IMR-90 (cell line): ENCODE measurements around the gene CACNA1I. TPM values are rescaled to one million over a fixed set of nuclear protein-coding genes. Genes with fewer than 3 reads are reported as not detected.
A peak's percentile ranks its signal among the peaks of the same experiment; 100 is the strongest.

ENCODE experiments used
- ATAC-seq: fragments of 200-7000 bp; cut with Tn5 transposase; 2 replicates; pipeline ENCODE4 v1.9.1; 2020; ENCODE audit warnings: low read depth, mild to moderate bottlenecking, moderate library complexity
- BruUV-seq: library from RNA; stranded (reverse); fragments of 400-500 nt; replicated peaks from 2 replicates; lab custom pipeline; 2021; lab: Mats Ljungman, UMichigan
- CTCF ChIA-PET: fragments of 300-600 bp; formaldehyde crosslinking; extraction: SDS; loops from one replicate; lab custom pipeline; 2021; ENCODE audit warnings: antibody characterized with exemption; lab: Yijun Ruan, JAX
- POLR2A ChIA-PET: fragments of 300-600 bp; sonication (Branson Sonifier 250); formaldehyde crosslinking; loops from one replicate; lab custom pipeline; 2022; ENCODE audit warnings: antibody characterized with exemption; ENCODE audit not compliant: unreplicated experiment; lab: Charles Lee
- DNase-seq: peaks from one replicate; pipeline ENCODE4 v3.0.0; 2013
- H2AFZ ChIP-seq: replicated peaks from 2 replicates; pipeline ENCODE3; 2013; ENCODE audit warnings: low read length, mild to moderate bottlenecking; ENCODE audit not compliant: poor library complexity
- H2AK5ac ChIP-seq: 2 replicates; pipeline ENCODE4 v1.6.1; 2013; ENCODE audit warnings: low read depth, low read length, inconsistent platforms
- H2AK9ac ChIP-seq: replicated peaks from 2 replicates; pipeline ENCODE3; 2013; ENCODE audit warnings: mild to moderate bottlenecking, low read depth, low read length, moderate library complexity; ENCODE audit not compliant: poor library complexity
- H2BK120ac ChIP-seq: 2 replicates; pipeline ENCODE4 v1.6.1; 2013; ENCODE audit warnings: low read depth, low read length, inconsistent platforms
- H2BK15ac ChIP-seq: 3 replicates; pipeline ENCODE4 v1.6.1; 2013; ENCODE audit warnings: low read depth, low read length, inconsistent platforms
- H2BK20ac ChIP-seq: 2 replicates; pipeline ENCODE4 v1.6.1; 2013; ENCODE audit warnings: low read depth, mild to moderate bottlenecking, inconsistent platforms, low read length, moderate library complexity
- H2BK5ac ChIP-seq: 2 replicates; pipeline ENCODE4 v1.6.1; 2013; ENCODE audit warnings: mild to moderate bottlenecking, low read depth, low read length, inconsistent platforms; ENCODE audit not compliant: poor library complexity, severe bottlenecking
- H3K14ac ChIP-seq: replicated peaks from 2 replicates; pipeline ENCODE4 v1.6.1; 2013; ENCODE audit warnings: low read depth, low read length, inconsistent platforms
- H3K18ac ChIP-seq: 2 replicates; pipeline ENCODE4 v1.6.1; 2013; ENCODE audit warnings: low read depth, low read length, control low read depth
- H3K23ac ChIP-seq: 2 replicates; pipeline ENCODE4 v1.6.1; 2013; ENCODE audit warnings: low read depth, low read length, inconsistent platforms
- H3K27ac ChIP-seq: 2 replicates; pipeline ENCODE4 v1.5.1; 2013; ENCODE audit warnings: mild to moderate bottlenecking, control low read depth, low read length; ENCODE audit not compliant: insufficient read depth
- H3K27me3 ChIP-seq: 2 replicates; pipeline ENCODE4 v1.6.1; 2013; ENCODE audit warnings: low read length; ENCODE audit not compliant: control insufficient read depth, insufficient read depth
- H3K36me3 ChIP-seq: 2 replicates; pipeline ENCODE4 v1.6.1; 2013; ENCODE audit warnings: low read length, mixed read lengths; ENCODE audit not compliant: control insufficient read depth, insufficient read depth
- H3K4ac ChIP-seq: 2 replicates; pipeline ENCODE4 v1.6.1; 2013; ENCODE audit warnings: low read depth, low read length, inconsistent platforms
- H3K4me1 ChIP-seq: 2 replicates; pipeline ENCODE4 v1.6.1; 2013; ENCODE audit warnings: low read length, mixed read lengths; ENCODE audit not compliant: control insufficient read depth, insufficient read depth
- H3K4me2 ChIP-seq: 2 replicates; pipeline ENCODE4 v1.6.1; 2013; ENCODE audit warnings: low read depth, mild to moderate bottlenecking, control low read depth, low read length, moderate library complexity
- H3K4me3 ChIP-seq: 2 replicates; pipeline ENCODE4 v1.5.1; 2013; ENCODE audit warnings: low read depth, mild to moderate bottlenecking, control low read depth, low read length, moderate library complexity; ENCODE audit not compliant: insufficient read depth
- H3K56ac ChIP-seq: 2 replicates; pipeline ENCODE4 v1.6.1; 2013; ENCODE audit warnings: low read length, inconsistent platforms; ENCODE audit not compliant: insufficient read depth; ENCODE audit errors: extremely low read depth
- H3K79me1 ChIP-seq, 2 experiments: 2 replicates each; pipeline ENCODE4 v1.6.1; 2013; ENCODE audit warnings: low read length in 2 of 2, inconsistent platforms in 1 of 2, low read depth in 1 of 2
- H3K9ac ChIP-seq: 2 replicates; pipeline ENCODE4 v1.6.1; 2013; ENCODE audit warnings: low read depth, low read length, control low read depth
- H3K9me1 ChIP-seq: 2 replicates; pipeline ENCODE4 v1.6.1; 2013; ENCODE audit warnings: low read length, inconsistent platforms; ENCODE audit not compliant: insufficient read depth
- H3K9me3 ChIP-seq: 2 replicates; pipeline ENCODE4 v1.6.1; 2013; ENCODE audit warnings: low read length; ENCODE audit not compliant: control insufficient read depth, insufficient read depth
- H4K20me1 ChIP-seq: 2 replicates; pipeline ENCODE4 v1.6.1; 2013; ENCODE audit warnings: low read length, inconsistent platforms; ENCODE audit not compliant: insufficient read depth
- H4K5ac ChIP-seq: 2 replicates; pipeline ENCODE4 v1.6.1; 2013; ENCODE audit warnings: mild to moderate bottlenecking, low read depth, low read length, control low read depth
- H4K8ac ChIP-seq, 2 experiments: 2 replicates each; pipeline ENCODE4 v1.6.1; 2013; ENCODE audit warnings: low read depth in 2 of 2, low read length in 2 of 2, control low read depth in 1 of 2, inconsistent platforms in 1 of 2
- H4K91ac ChIP-seq: 2 replicates; pipeline ENCODE4 v1.6.1; 2013; ENCODE audit warnings: low read depth, low read length, inconsistent platforms; ENCODE audit not compliant: insufficient read depth
- MAZ ChIP-seq: IDR thresholded peaks from 2 replicates; pipeline ENCODE4 v1.6.1; 2012; ENCODE audit warnings: low read depth, mild to moderate bottlenecking, low read length, improper control_type of control experiment, moderate library complexity, borderline replicate concordance
- NFE2L2 ChIP-seq: fragments of 150-350 bp; IDR thresholded peaks from 2 replicates; pipeline ENCODE4 v1.6.1; 2016; ENCODE audit warnings: low read depth, mild to moderate bottlenecking, low read length
- RAD21 ChIP-seq: IDR thresholded peaks from 2 replicates; pipeline ENCODE4 v1.6.1; 2012; ENCODE audit warnings: low read length, improper control_type of control experiment
- RCOR1 ChIP-seq: IDR thresholded peaks from 2 replicates; pipeline ENCODE4 v1.6.1; 2012; ENCODE audit warnings: mild to moderate bottlenecking, low read length, improper control_type of control experiment; ENCODE audit not compliant: insufficient replicate concordance
- RFX5 ChIP-seq: IDR thresholded peaks from 2 replicates; pipeline ENCODE4 v1.8.0; 2012; ENCODE audit warnings: low read depth, mild to moderate bottlenecking, low read length, moderate library complexity
- SMC3 ChIP-seq: fragments of 150-350 bp; IDR thresholded peaks from 2 replicates; pipeline ENCODE4 v1.6.1; 2016; ENCODE audit warnings: low read depth, mild to moderate bottlenecking, antibody characterized with exemption, low read length, moderate library complexity
- WGBS, 2 experiments: methylation state at CpG; one replicate each; pipeline versions ENCODE4 v1.1.5 to v1.1.7; 2013; ENCODE audit warnings: missing lambda C conversion rate in 2 of 2; ENCODE audit not compliant: insufficient read length in 1 of 2; ENCODE audit errors: extremely low coverage in 2 of 2; 5-methylcytosine and 5-hydroxymethylcytosine counted together
- dilution Hi-C: fragments of 300-500 bp; cut with HindIII; formaldehyde crosslinking; loops from one replicate; pipeline ENCODE4 v1.14.3; 2018; ENCODE audit warnings: low sequenced_read_pairs; ENCODE audit not compliant: unreplicated experiment
- in situ Hi-C: fragments of 300-500 bp; cut with MboI; formaldehyde crosslinking; loops from 3 replicates; pipeline ENCODE4 v1.14.3; 2019; ENCODE audit warnings: low sequenced_read_pairs, inconsistent platforms, mixed read lengths
- intact Hi-C: fragments of 100-400 bp; cut with micrococcal nuclease; formaldehyde crosslinking; loops from 2 replicates; pipeline ENCODE4 v1.10.0; 2022
- polyA plus RNA-seq, 3 experiments: library from polyadenylated mRNA; depleted of rRNA; stranded (reverse); fragments of >200 nt; gene quantifications; 2 replicates each; pipeline ENCODE4 v1.2.3, GENCODE V29; 2012; ENCODE audit warnings: low replicate concordance in 1 of 3
- total RNA-seq: library from RNA; depleted of rRNA; stranded (reverse); fragments of >200 nt; gene quantifications from 2 replicates; pipeline ENCODE4 v1.2.3, GENCODE V29; 2012
- TF ChIP-seq, protein P1 (sequence below): fragments of 150-350 bp; IDR thresholded peaks from 2 replicates; pipeline ENCODE4 v1.6.1; 2017; ENCODE audit warnings: mild to moderate bottlenecking, antibody characterized with exemption, low read length, low read depth

CACNA1I gene
- total and polyA plus RNA-seq, 2 of the 4 experiments (the other 2 are of a cell fraction): under 0.01 to 0.02 TPM

DNA sequence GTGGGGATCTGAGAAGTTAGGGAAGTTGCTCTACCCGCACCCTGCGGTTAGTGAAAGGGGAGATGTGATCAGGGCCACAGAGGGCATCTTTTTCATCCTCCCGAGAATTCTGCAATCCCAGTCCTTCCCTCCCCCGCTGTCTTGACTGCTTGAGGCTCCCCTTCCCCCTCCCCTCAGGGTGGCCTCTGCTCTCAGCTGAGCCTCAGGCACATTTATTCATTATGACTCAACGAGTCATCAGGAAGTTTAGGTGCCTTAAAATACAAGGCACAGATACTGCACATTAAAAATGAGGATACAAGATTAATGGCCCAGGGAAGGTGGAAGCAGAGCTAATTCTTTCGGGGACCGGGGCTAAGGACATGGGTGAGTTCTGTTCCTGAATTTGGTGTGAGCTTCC is 104.0 kb downstream of the CACNA1I start:
- Histone ChIP-seq H4K8ac (no peak overlapping the region), H3K9ac (no peak overlapping the region), H2BK15ac (no peak overlapping the region), H3K4me2 (peak overlapping the region; percentile 31; the same call in 1 of the 2 replicates), H3K9me3 (peaks cover 17% of the 10 kb centered on the region), H2AK5ac (no peak overlapping the region), H4K5ac (no peak overlapping the region), H2AFZ (no peak overlapping the region), H3K23ac (no peak overlapping the region), H3K4me3 (no peak overlapping the region), H3K18ac (no peak overlapping the region), H3K27me3 (peaks cover 8% of the 10 kb centered on the region; the same call in 1 of the 2 replicates), H3K27ac (no peak overlapping the region), H3K14ac (peak overlapping the region; percentile 63), H3K79me1 (no peaks in the 10 kb centered on the region), H2BK5ac (no peak overlapping the region), H4K20me1 (no peaks in the 10 kb centered on the region; the same call in 1 of the 2 replicates), H2AK9ac (no peak overlapping the region), H4K91ac (no peak overlapping the region), H3K4ac (no peak overlapping the region; the same call in 1 of the 2 replicates), H2BK20ac (no peak overlapping the region), H3K9me1 (no peaks in the 10 kb centered on the region), H2BK120ac (no peak overlapping the region), H3K4me1 (peaks cover 4% of the 10 kb centered on the region), H3K36me3 (no peaks in the 10 kb centered on the region), H3K56ac (no peak overlapping the region)
- ChIA-PET POLR2A (interaction anchor here (0.6 kb wide), 1 partner anchor 200 kb away, joined by 3 read pairs; no protein-coding TSS in a partner anchor), CTCF (no interaction called here)
- TF ChIP-seq, protein P1, sequence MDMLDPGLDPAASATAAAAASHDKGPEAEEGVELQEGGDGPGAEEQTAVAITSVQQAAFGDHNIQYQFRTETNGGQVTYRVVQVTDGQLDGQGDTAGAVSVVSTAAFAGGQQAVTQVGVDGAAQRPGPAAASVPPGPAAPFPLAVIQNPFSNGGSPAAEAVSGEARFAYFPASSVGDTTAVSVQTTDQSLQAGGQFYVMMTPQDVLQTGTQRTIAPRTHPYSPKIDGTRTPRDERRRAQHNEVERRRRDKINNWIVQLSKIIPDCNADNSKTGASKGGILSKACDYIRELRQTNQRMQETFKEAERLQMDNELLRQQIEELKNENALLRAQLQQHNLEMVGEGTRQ: no peak
- TF ChIP-seq RFX5 (no peak), MAZ (no peak), SMC3 (no peak), RAD21 (no peak), RCOR1 (no peak), NFE2L2 (no peak)
- WGBS, 2 experiments: no CpG with 5 or more reads among the region's 7 CpGs
- ATAC-seq (peak; percentile 93), DNase-seq (peak; percentile 26)
- in situ Hi-C loops: no loop called here
- dilution Hi-C loops: no loop called here
- intact Hi-C loops: no loop called here
- no TSS peak for BruUV-seq
